WTC11 (cell line): ENCODE measurements around the gene ADGB. TPM values are rescaled to one million over a fixed set of nuclear protein-coding genes. Genes with fewer than 3 reads are reported as not detected.

Experiments
- ATAC-seq: fragments of 200-7000 bp; cut with Tn5 transposase; 2 replicates; pipeline ENCODE4 v1.10.0; 2021; ENCODE audit warnings: mild to moderate bottlenecking, moderate library complexity
- CTCF ChIA-PET: fragments of 300-600 bp; sonication (Branson Sonifier 250); formaldehyde crosslinking; loops from one replicate; lab custom pipeline; 2021; ENCODE audit warnings: antibody characterized with exemption; lab: Charles Lee
- POLR2A ChIA-PET: fragments of 350-600 bp; sonication (Branson Sonifier 250); formaldehyde crosslinking; loops from one replicate; lab custom pipeline; 2021; ENCODE audit warnings: antibody characterized with exemption; lab: Charles Lee
- DNase-seq: peaks from one replicate; pipeline ENCODE4 v3.0.0; 2021; ENCODE audit warnings: low spot score
- H3K27ac Mint-ChIP-seq: 2 replicates; pipeline ENCODE4 v1.8.0; 2021; ENCODE audit warnings: mixed read lengths
- H3K27me3 Mint-ChIP-seq: 2 replicates; pipeline ENCODE4 v1.8.0; 2021; ENCODE audit warnings: low read depth, mild to moderate bottlenecking, moderate library complexity, mixed read lengths
- H3K36me3 Mint-ChIP-seq: 2 replicates; pipeline ENCODE4 v1.8.0; 2021; ENCODE audit warnings: mixed read lengths
- H3K4me1 Mint-ChIP-seq: 2 replicates; pipeline ENCODE4 v1.8.0; 2022; ENCODE audit warnings: mixed read lengths
- H3K4me3 Mint-ChIP-seq: 2 replicates; pipeline ENCODE4 v1.8.0; 2021; ENCODE audit warnings: mild to moderate bottlenecking, moderate library complexity, mixed read lengths
- H3K9me3 Mint-ChIP-seq: 2 replicates; pipeline ENCODE4 v1.8.0; 2021; ENCODE audit warnings: mixed read lengths
- EMX1 ChIP-seq: fragments of 250-450 bp; sonication (Bioruptor Pico); IDR thresholded peaks from 2 replicates; pipeline ENCODE4 v1.8.0; 2021; ENCODE audit warnings: mild to moderate bottlenecking
- ETV6 ChIP-seq: sonication (generic); formaldehyde crosslinking; IDR thresholded peaks from 2 replicates; pipeline ENCODE4 v1.8.1; 2022; ENCODE audit warnings: mild to moderate bottlenecking, missing genetic modification reagents
- GTF2I ChIP-seq: fragments of 250-450 bp; sonication (Bioruptor Pico); conservative IDR thresholded peaks from 2 replicates; pipeline ENCODE4 v1.4.0; 2021; ENCODE audit warnings: mild to moderate bottlenecking
- JAZF1 ChIP-seq: fragments of 250-450 bp; sonication (Bioruptor Pico); IDR thresholded peaks from 2 replicates; pipeline ENCODE4 v1.9.0; 2021; ENCODE audit warnings: moderate library complexity, mild to moderate bottlenecking, inconsistent platforms
- NR3C1 ChIP-seq: sonication (generic); formaldehyde crosslinking; conservative IDR thresholded peaks from 2 replicates; pipeline ENCODE4 v1.8.1; 2023; ENCODE audit warnings: low read depth, mild to moderate bottlenecking, missing genetic modification reagents
- PRRX2 ChIP-seq: fragments of 250-450 bp; sonication (Bioruptor Pico); IDR thresholded peaks from 2 replicates; pipeline ENCODE4 v1.8.0; 2021; ENCODE audit warnings: mild to moderate bottlenecking
- SMAD4 ChIP-seq: sonication (generic); formaldehyde crosslinking; IDR thresholded peaks from 2 replicates; pipeline ENCODE4 v1.8.0; 2022; ENCODE audit warnings: mild to moderate bottlenecking, missing genetic modification reagents
- ZNF121 ChIP-seq: sonication (generic); formaldehyde crosslinking; IDR thresholded peaks from 2 replicates; pipeline ENCODE4 v1.8.0; 2023; ENCODE audit warnings: missing genetic modification reagents
- ZNF219 ChIP-seq: sonication (generic); formaldehyde crosslinking; IDR thresholded peaks from 2 replicates; pipeline ENCODE4 v1.8.0; 2023; ENCODE audit warnings: missing genetic modification reagents, mild to moderate bottlenecking, borderline replicate concordance
- total RNA-seq: library from RNA; stranded (reverse); gene quantifications from 3 replicates; pipeline ENCODE4 v1.2.3, GENCODE V29; 2021
- TF ChIP-seq, protein P1 (sequence below): fragments of 250-450 bp; sonication (Bioruptor Pico); IDR thresholded peaks from 2 replicates; pipeline ENCODE4 v1.8.0; 2021; ENCODE audit warnings: mild to moderate bottlenecking
- TF ChIP-seq, protein P2 (sequence below): sonication (generic); formaldehyde crosslinking; IDR thresholded peaks from 2 replicates; pipeline ENCODE4 v1.8.0; 2023; ENCODE audit warnings: missing genetic modification reagents, mild to moderate bottlenecking, borderline replicate concordance
- TF ChIP-seq, protein P3 (sequence below): sonication (generic); formaldehyde crosslinking; conservative IDR thresholded peaks from 2 replicates; pipeline ENCODE4 v1.8.1; 2022; ENCODE audit warnings: mild to moderate bottlenecking, missing genetic modification reagents
- TF ChIP-seq, protein P4 (sequence below): sonication (generic); formaldehyde crosslinking; IDR thresholded peaks from 2 replicates; pipeline ENCODE4 v1.8.1; 2022; ENCODE audit warnings: low read depth, mild to moderate bottlenecking, moderate library complexity, missing genetic modification reagents, borderline replicate concordance
- TF ChIP-seq, protein P5 (sequence below): fragments of 200-600 bp; IDR thresholded peaks from 2 replicates; pipeline ENCODE4 v1.8.0; 2022; ENCODE audit warnings: antibody characterized with exemption
- TF ChIP-seq, protein P6 (sequence below): sonication (generic); formaldehyde crosslinking; IDR thresholded peaks from 2 replicates; pipeline ENCODE4 v1.8.1; 2023; ENCODE audit warnings: mild to moderate bottlenecking, missing genetic modification reagents
- TF ChIP-seq, protein P7 (sequence below): fragments of 250-450 bp; sonication (Bioruptor Pico); IDR thresholded peaks from 2 replicates; pipeline ENCODE4 v1.9.0; 2021; ENCODE audit warnings: mild to moderate bottlenecking
- TF ChIP-seq, protein P8 (sequence below): sonication (generic); formaldehyde crosslinking; IDR thresholded peaks from 2 replicates; pipeline ENCODE4 v1.8.0; 2022; ENCODE audit warnings: mild to moderate bottlenecking, missing genetic modification reagents
- TF ChIP-seq, protein P9 (sequence below): sonication (generic); formaldehyde crosslinking; IDR thresholded peaks from 2 replicates; pipeline ENCODE4 v1.8.1; 2023; ENCODE audit warnings: mild to moderate bottlenecking, missing genetic modification reagents, moderate library complexity
- TF ChIP-seq, protein P10 (sequence below): sonication (generic); formaldehyde crosslinking; IDR thresholded peaks from 2 replicates; pipeline ENCODE4 v1.8.1; 2023; ENCODE audit warnings: mild to moderate bottlenecking, moderate library complexity, missing genetic modification reagents

Gene ADGB
- total RNA-seq, 1 experiment from 2014 or later = not detected

DNA sequence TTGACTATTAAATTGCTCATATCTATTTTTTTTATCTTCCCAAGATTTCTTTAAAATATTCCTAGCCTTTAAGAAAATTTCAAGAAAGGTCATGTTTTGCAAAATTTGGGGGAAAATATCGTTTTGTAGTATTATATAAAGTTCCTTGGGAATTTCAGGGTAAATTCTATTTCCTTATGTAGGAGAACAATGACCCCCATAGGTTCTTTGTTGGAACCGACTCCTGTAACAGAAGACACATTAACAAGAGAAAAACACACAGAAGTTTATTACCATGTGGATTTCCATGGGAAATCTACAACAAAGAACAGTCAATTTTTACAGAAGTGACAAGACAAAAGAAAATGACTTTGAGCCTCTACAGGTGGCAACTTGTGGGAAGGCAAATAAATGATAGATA, 68.1 kb downstream of the ADGB start:
- Mint-ChIP-seq H3K27ac (no peak overlapping the region), H3K9me3 (0 out of 2 replicates have a peak, but pooled peaks cover 4% of the 10 kb centered on the region), H3K36me3 (no peaks in the 10 kb centered on the region), H3K4me3 (no peak overlapping the region), H3K4me1 (peaks cover 7% of the 10 kb centered on the region), H3K27me3 (no peaks in the 10 kb centered on the region; the same call in 1 of the 2 replicates)
- ChIA-PET POLR2A (no interaction called here), CTCF (no interaction called here)
- DNase-seq (no peak), ATAC-seq (peak; percentile 51; the same call in 1 of the 2 replicates)
- TF ChIP-seq, protein P1, sequence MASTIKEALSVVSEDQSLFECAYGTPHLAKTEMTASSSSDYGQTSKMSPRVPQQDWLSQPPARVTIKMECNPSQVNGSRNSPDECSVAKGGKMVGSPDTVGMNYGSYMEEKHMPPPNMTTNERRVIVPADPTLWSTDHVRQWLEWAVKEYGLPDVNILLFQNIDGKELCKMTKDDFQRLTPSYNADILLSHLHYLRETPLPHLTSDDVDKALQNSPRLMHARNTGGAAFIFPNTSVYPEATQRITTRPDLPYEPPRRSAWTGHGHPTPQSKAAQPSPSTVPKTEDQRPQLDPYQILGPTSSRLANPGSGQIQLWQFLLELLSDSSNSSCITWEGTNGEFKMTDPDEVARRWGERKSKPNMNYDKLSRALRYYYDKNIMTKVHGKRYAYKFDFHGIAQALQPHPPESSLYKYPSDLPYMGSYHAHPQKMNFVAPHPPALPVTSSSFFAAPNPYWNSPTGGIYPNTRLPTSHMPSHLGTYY (CRISPR knock-in tag) = no peak
- no peak for TF ChIP-seq NR3C1 (CRISPR knock-in tag)
- TF ChIP-seq ETV6 (CRISPR knock-in tag) = no peak
- no peak for TF ChIP-seq GTF2I (CRISPR knock-in tag)
- TF ChIP-seq, protein P2, sequence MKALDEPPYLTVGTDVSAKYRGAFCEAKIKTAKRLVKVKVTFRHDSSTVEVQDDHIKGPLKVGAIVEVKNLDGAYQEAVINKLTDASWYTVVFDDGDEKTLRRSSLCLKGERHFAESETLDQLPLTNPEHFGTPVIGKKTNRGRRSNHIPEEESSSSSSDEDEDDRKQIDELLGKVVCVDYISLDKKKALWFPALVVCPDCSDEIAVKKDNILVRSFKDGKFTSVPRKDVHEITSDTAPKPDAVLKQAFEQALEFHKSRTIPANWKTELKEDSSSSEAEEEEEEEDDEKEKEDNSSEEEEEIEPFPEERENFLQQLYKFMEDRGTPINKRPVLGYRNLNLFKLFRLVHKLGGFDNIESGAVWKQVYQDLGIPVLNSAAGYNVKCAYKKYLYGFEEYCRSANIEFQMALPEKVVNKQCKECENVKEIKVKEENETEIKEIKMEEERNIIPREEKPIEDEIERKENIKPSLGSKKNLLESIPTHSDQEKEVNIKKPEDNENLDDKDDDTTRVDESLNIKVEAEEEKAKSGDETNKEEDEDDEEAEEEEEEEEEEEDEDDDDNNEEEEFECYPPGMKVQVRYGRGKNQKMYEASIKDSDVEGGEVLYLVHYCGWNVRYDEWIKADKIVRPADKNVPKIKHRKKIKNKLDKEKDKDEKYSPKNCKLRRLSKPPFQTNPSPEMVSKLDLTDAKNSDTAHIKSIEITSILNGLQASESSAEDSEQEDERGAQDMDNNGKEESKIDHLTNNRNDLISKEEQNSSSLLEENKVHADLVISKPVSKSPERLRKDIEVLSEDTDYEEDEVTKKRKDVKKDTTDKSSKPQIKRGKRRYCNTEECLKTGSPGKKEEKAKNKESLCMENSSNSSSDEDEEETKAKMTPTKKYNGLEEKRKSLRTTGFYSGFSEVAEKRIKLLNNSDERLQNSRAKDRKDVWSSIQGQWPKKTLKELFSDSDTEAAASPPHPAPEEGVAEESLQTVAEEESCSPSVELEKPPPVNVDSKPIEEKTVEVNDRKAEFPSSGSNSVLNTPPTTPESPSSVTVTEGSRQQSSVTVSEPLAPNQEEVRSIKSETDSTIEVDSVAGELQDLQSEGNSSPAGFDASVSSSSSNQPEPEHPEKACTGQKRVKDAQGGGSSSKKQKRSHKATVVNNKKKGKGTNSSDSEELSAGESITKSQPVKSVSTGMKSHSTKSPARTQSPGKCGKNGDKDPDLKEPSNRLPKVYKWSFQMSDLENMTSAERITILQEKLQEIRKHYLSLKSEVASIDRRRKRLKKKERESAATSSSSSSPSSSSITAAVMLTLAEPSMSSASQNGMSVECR (CRISPR knock-in tag) = no peak
- TF ChIP-seq, protein P3, sequence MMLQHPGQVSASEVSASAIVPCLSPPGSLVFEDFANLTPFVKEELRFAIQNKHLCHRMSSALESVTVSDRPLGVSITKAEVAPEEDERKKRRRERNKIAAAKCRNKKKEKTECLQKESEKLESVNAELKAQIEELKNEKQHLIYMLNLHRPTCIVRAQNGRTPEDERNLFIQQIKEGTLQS (CRISPR knock-in tag) = no peak
- TF ChIP-seq, protein P4, sequence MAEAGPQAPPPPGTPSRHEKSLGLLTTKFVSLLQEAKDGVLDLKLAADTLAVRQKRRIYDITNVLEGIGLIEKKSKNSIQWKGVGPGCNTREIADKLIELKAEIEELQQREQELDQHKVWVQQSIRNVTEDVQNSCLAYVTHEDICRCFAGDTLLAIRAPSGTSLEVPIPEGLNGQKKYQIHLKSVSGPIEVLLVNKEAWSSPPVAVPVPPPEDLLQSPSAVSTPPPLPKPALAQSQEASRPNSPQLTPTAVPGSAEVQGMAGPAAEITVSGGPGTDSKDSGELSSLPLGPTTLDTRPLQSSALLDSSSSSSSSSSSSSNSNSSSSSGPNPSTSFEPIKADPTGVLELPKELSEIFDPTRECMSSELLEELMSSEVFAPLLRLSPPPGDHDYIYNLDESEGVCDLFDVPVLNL = no peak
- TF ChIP-seq EMX1 (CRISPR knock-in tag) = no peak
- TF ChIP-seq ZNF219 (CRISPR knock-in tag) = no peak
- TF ChIP-seq, protein P5, sequence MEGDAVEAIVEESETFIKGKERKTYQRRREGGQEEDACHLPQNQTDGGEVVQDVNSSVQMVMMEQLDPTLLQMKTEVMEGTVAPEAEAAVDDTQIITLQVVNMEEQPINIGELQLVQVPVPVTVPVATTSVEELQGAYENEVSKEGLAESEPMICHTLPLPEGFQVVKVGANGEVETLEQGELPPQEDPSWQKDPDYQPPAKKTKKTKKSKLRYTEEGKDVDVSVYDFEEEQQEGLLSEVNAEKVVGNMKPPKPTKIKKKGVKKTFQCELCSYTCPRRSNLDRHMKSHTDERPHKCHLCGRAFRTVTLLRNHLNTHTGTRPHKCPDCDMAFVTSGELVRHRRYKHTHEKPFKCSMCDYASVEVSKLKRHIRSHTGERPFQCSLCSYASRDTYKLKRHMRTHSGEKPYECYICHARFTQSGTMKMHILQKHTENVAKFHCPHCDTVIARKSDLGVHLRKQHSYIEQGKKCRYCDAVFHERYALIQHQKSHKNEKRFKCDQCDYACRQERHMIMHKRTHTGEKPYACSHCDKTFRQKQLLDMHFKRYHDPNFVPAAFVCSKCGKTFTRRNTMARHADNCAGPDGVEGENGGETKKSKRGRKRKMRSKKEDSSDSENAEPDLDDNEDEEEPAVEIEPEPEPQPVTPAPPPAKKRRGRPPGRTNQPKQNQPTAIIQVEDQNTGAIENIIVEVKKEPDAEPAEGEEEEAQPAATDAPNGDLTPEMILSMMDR = no peak

DNA sequence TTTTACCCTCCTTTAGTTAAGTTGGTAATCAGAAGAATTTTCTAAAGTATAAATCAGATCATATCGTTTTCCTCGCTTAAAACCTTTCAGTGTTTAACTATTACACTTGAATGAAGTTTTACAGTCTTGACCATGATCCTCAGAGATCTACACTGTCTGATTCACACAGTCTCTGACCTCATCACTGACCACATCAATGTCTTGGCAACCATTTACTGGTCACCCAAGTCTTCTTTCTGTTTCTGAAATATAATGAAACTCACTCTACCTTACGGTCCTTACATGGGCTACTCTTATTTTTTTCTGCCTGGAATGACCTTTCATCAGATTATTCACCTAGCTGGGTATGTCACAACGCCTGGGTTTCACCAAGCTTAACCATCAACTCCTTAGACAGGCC, 71.4 kb downstream of the ADGB start:
- no peaks in the 10 kb centered on the region for H3K36me3 Mint-ChIP-seq
- ChIA-PET POLR2A (no interaction called here), CTCF (no interaction called here)
- no peak for ATAC-seq
- H3K27me3 Mint-ChIP-seq = no peaks in the 10 kb centered on the region; the same call in 1 of the 2 replicates
- H3K9me3 Mint-ChIP-seq = peaks cover 6% of the 10 kb centered on the region
- H3K4me1 Mint-ChIP-seq = peaks cover 7% of the 10 kb centered on the region
- no peak for DNase-seq
- H3K27ac Mint-ChIP-seq = no peak overlapping the region
- no peak overlapping the region for H3K4me3 Mint-ChIP-seq
- TF ChIP-seq PRRX2 (CRISPR knock-in tag) (no peak), JAZF1 (CRISPR knock-in tag) (no peak), SMAD4 (CRISPR knock-in tag) (no peak), ZNF121 (CRISPR knock-in tag) (no peak)
- TF ChIP-seq, protein P6, sequence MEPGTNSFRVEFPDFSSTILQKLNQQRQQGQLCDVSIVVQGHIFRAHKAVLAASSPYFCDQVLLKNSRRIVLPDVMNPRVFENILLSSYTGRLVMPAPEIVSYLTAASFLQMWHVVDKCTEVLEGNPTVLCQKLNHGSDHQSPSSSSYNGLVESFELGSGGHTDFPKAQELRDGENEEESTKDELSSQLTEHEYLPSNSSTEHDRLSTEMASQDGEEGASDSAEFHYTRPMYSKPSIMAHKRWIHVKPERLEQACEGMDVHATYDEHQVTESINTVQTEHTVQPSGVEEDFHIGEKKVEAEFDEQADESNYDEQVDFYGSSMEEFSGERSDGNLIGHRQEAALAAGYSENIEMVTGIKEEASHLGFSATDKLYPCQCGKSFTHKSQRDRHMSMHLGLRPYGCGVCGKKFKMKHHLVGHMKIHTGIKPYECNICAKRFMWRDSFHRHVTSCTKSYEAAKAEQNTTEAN (CRISPR knock-in tag) = no peak
- TF ChIP-seq, protein P7, sequence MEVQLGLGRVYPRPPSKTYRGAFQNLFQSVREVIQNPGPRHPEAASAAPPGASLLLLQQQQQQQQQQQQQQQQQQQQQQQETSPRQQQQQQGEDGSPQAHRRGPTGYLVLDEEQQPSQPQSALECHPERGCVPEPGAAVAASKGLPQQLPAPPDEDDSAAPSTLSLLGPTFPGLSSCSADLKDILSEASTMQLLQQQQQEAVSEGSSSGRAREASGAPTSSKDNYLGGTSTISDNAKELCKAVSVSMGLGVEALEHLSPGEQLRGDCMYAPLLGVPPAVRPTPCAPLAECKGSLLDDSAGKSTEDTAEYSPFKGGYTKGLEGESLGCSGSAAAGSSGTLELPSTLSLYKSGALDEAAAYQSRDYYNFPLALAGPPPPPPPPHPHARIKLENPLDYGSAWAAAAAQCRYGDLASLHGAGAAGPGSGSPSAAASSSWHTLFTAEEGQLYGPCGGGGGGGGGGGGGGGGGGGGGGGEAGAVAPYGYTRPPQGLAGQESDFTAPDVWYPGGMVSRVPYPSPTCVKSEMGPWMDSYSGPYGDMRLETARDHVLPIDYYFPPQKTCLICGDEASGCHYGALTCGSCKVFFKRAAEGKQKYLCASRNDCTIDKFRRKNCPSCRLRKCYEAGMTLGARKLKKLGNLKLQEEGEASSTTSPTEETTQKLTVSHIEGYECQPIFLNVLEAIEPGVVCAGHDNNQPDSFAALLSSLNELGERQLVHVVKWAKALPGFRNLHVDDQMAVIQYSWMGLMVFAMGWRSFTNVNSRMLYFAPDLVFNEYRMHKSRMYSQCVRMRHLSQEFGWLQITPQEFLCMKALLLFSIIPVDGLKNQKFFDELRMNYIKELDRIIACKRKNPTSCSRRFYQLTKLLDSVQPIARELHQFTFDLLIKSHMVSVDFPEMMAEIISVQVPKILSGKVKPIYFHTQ (CRISPR knock-in tag) = no peak
- TF ChIP-seq, protein P8, sequence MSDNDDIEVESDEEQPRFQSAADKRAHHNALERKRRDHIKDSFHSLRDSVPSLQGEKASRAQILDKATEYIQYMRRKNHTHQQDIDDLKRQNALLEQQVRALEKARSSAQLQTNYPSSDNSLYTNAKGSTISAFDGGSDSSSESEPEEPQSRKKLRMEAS = no peak
- TF ChIP-seq, protein P9, sequence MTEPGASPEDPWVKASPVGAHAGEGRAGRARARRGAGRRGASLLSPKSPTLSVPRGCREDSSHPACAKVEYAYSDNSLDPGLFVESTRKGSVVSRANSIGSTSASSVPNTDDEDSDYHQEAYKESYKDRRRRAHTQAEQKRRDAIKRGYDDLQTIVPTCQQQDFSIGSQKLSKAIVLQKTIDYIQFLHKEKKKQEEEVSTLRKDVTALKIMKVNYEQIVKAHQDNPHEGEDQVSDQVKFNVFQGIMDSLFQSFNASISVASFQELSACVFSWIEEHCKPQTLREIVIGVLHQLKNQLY (CRISPR knock-in tag) = no peak
- TF ChIP-seq, protein P10, sequence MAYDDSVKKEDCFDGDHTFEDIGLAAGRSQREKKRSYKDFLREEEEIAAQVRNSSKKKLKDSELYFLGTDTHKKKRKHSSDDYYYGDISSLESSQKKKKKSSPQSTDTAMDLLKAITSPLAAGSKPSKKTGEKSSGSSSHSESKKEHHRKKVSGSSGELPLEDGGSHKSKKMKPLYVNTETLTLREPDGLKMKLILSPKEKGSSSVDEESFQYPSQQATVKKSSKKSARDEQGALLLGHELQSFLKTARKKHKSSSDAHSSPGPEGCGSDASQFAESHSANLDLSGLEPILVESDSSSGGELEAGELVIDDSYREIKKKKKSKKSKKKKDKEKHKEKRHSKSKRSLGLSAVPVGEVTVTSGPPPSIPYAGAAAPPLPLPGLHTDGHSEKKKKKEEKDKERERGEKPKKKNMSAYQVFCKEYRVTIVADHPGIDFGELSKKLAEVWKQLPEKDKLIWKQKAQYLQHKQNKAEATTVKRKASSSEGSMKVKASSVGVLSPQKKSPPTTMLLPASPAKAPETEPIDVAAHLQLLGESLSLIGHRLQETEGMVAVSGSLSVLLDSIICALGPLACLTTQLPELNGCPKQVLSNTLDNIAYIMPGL (CRISPR knock-in tag) = no peak
